Hepatic stellate cell (primary cell): Measurements from ENCODE around the gene TWIST2.
A peak's percentile ranks its signal among the peaks of the same experiment; 100 is the strongest.

Source experiments
- DNase-seq: peaks from one replicate; pipeline ENCODE4 v3.0.0; 2011; ENCODE audit warnings: low spot score

TWIST2 gene

GRCh38 chr2:238919307-238919706, 71.4 kb downstream of the TWIST2 start:
- DNase-seq, result no peak

- DNase-seq, result no peak
Observed at GRCh38 chr2:238920053-238920452, 72.2 kb downstream of the TWIST2 start.

GRCh38 chr2:238920601-238921001, 72.7 kb downstream of the TWIST2 start:
- no peak for DNase-seq

- DNase-seq, result no peak
Observed at GRCh38 chr2:238921259-238921658, 73.4 kb downstream of the TWIST2 start.

GRCh38 chr2:238921681-238922319, 73.9 kb downstream of the TWIST2 start:
- no peak for DNase-seq

GRCh38 chr2:238922435-238922834, 74.5 kb downstream of the TWIST2 start:
- no peak for DNase-seq

GRCh38 chr2:238924032-238924431, 76.1 kb downstream of the TWIST2 start:
- no peak for DNase-seq

GRCh38 chr2:238924796-238925195, 76.9 kb downstream of the TWIST2 start:
- DNase-seq, result no peak

- DNase-seq, result no peak
Observed at GRCh38 chr2:238925281-238925680, 77.4 kb downstream of the TWIST2 start.

GRCh38 chr2:238925816-238926521, 78.1 kb downstream of the TWIST2 start:
- no peak for DNase-seq

GRCh38 chr2:238926761-238927611, 79.1 kb downstream of the TWIST2 start:
- no peak for DNase-seq

- no peak for DNase-seq
Observed at GRCh38 chr2:238927746-238928519, 80.0 kb downstream of the TWIST2 start.

GRCh38 chr2:238928520-238929241, 80.8 kb downstream of the TWIST2 start:
- DNase-seq, result no peak

- peak; percentile 87 for DNase-seq
Observed at GRCh38 chr2:238929242-238930081, 81.6 kb downstream of the TWIST2 start.

GRCh38 chr2:238930216-238930615, 82.3 kb downstream of the TWIST2 start:
- DNase-seq, result no peak

- DNase-seq, result no peak
Observed at GRCh38 chr2:238936162-238937052, 88.5 kb downstream of the TWIST2 start.

- no peak for DNase-seq
Observed at GRCh38 chr2:238938003-238938400, 90.1 kb downstream of the TWIST2 start.

GRCh38 chr2:238938401-238939055, 90.6 kb downstream of the TWIST2 start:
- no peak for DNase-seq

- no peak for DNase-seq
Observed at GRCh38 chr2:238939074-238939473, 91.2 kb downstream of the TWIST2 start.
